ENCODE data around the gene CALN1. TPM values are rescaled to one million over a fixed set of nuclear protein-coding genes. Genes with fewer than 3 reads are reported as not detected.
A peak's percentile ranks its signal among the peaks of the same experiment; 100 is the strongest.

CALN1 gene
- total RNA-seq, 5 donors from 2014 or later (not counting 1 experiment from before 2014, with no cell fraction given): 0.03 to 0.26 (median 0.05) TPM

- Histone ChIP-seq H3K36me3 (ENCODE audit: control insufficient read depth in 2 of 2, extremely low read depth in 1 of 2, insufficient read depth in 1 of 2, low read length in 1 of 2) (no peaks in the 10 kb centered on the region), H3K27ac (ENCODE audit: low read length) (no peak overlapping the region), H3K27me3 (replicated peaks in 1 of 2; ENCODE audit: control insufficient read depth in 2 of 2, extremely low read depth in 1 of 2, insufficient read depth in 2 of 2, low read length in 1 of 2) (peaks cover 0 to 6% of the 10 kb centered on the region in 2 experiments), H3K4me1 (ENCODE audit: control insufficient read depth in 1 of 2, extremely low read depth in 1 of 2, insufficient read depth in 2 of 2, low read length in 2 of 2) (no peaks in the 10 kb centered on the region), H3K4me3 (ENCODE audit: control insufficient read depth in 1 of 2, extremely low read depth in 1 of 2, low read length in 1 of 2) (no peak overlapping the region), H3K9me3 (no peaks in the 10 kb centered on the region)
- ChIA-PET POLR2A (no interaction called here), CTCF (no interaction called here)
- no peak overlapping the region for H3K4me3 Mint-ChIP-seq
- peaks cover 3 to 7% (median 4%) of the 10 kb centered on the region in 3 donors for H3K9me3 Mint-ChIP-seq
- no peaks in the 10 kb centered on the region for H3K4me1 Mint-ChIP-seq
- DNase-seq (no peak), ATAC-seq (replicated peaks in 1 of 4) (no peak)
- H3K27ac Mint-ChIP-seq: no peak overlapping the region
- H3K27me3 Mint-ChIP-seq: peaks cover 12 to 14% of the 10 kb centered on the region in 2 donors
- H3K36me3 Mint-ChIP-seq: no peaks in the 10 kb centered on the region
- WGBS (ENCODE audit: insufficient coverage): 95% methylated on average over 15 of the region's 15 CpGs
Observed at GRCh38 chr7:72405871-72406270, 6.3 kb downstream of the CALN1 start.

DNA sequence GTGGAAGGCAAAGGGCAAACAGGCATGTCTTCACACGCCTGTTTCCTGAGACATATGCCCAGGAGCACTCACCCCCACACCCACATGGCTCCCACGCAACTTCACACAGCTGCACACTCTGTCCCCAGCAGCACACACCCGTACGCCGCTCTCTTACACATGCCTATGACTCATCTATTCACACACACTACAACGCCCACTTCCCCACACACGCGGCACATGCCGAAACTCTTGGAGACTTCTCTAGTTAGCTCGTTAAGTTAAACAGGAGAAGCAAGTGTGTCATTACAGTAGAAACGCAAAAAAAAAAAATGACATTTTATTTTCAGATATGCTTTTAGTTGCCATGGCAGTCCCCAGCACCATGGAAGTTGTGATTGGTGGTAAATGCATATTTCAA, 6.7 kb downstream of the CALN1 start:
- Histone ChIP-seq H3K27me3 (replicated peaks in 1 of 2; ENCODE audit: control insufficient read depth in 2 of 2, extremely low read depth in 1 of 2, insufficient read depth in 2 of 2, low read length in 1 of 2) (peaks cover 0 to 6% of the 10 kb centered on the region in 2 experiments), H3K9me3 (no peaks in the 10 kb centered on the region), H3K4me3 (ENCODE audit: control insufficient read depth in 1 of 2, extremely low read depth in 1 of 2, low read length in 1 of 2) (no peak overlapping the region), H3K36me3 (ENCODE audit: control insufficient read depth in 2 of 2, extremely low read depth in 1 of 2, insufficient read depth in 1 of 2, low read length in 1 of 2) (no peaks in the 10 kb centered on the region), H3K27ac (ENCODE audit: low read length) (no peak overlapping the region), H3K4me1 (ENCODE audit: control insufficient read depth in 1 of 2, extremely low read depth in 1 of 2, insufficient read depth in 2 of 2, low read length in 2 of 2) (no peaks in the 10 kb centered on the region)
- DNase-seq (peak in 1 of 35 experiments; percentile 15), ATAC-seq (replicated peaks in 1 of 4) (no peak)
- ChIA-PET CTCF (no interaction called here), POLR2A (no interaction called here)
- Mint-ChIP-seq H3K4me3 (no peak overlapping the region), H3K9me3 (peaks cover 3 to 7% (median 4%) of the 10 kb centered on the region in 3 donors), H3K27me3 (peaks cover 12 to 14% of the 10 kb centered on the region in 2 donors), H3K4me1 (no peaks in the 10 kb centered on the region), H3K27ac (no peak overlapping the region), H3K36me3 (no peaks in the 10 kb centered on the region)
- WGBS (ENCODE audit: insufficient coverage): 17% methylated on average over 4 of the region's 11 CpGs

DNA sequence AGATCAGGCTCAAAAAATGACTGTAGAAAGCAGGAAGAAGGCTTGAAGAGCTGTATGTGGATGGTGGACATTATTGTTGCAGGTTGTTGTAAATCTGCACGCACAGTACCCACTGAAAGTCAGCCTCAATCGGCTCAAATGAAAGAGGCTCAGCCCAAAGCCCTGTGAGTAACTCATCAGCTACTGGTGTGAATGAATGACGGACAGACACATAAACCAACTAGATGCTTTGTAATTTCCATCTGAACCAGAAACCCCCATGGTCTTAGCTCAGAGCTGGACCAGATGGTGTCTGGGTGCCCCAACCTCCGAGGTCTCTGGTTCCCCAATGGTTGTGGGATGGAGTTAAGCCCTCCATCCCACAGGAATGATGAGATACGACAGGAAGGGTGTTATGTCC, 7.4 kb downstream of the CALN1 start:
- H3K27ac Mint-ChIP-seq: no peak overlapping the region
- 94% methylated on average over 2 of the region's 5 CpGs for WGBS (ENCODE audit: insufficient coverage)
- peaks cover 12 to 14% of the 10 kb centered on the region in 2 donors for H3K27me3 Mint-ChIP-seq
- Histone ChIP-seq H3K27me3 (replicated peaks in 1 of 2; ENCODE audit: control insufficient read depth in 2 of 2, extremely low read depth in 1 of 2, insufficient read depth in 2 of 2, low read length in 1 of 2) (peaks cover 0 to 6% of the 10 kb centered on the region in 2 experiments), H3K36me3 (ENCODE audit: control insufficient read depth in 2 of 2, extremely low read depth in 1 of 2, insufficient read depth in 1 of 2, low read length in 1 of 2) (no peaks in the 10 kb centered on the region), H3K4me1 (ENCODE audit: control insufficient read depth in 1 of 2, extremely low read depth in 1 of 2, insufficient read depth in 2 of 2, low read length in 2 of 2) (no peaks in the 10 kb centered on the region), H3K27ac (ENCODE audit: low read length) (no peak overlapping the region), H3K9me3 (no peaks in the 10 kb centered on the region), H3K4me3 (ENCODE audit: control insufficient read depth in 1 of 2, extremely low read depth in 1 of 2, low read length in 1 of 2) (no peak overlapping the region)
- no peaks in the 10 kb centered on the region for H3K4me1 Mint-ChIP-seq
- ATAC-seq (replicated peaks in 1 of 4): no peak
- CTCF ChIA-PET: no interaction called here
- peaks cover 4 to 10% (median 9%) of the 10 kb centered on the region in 3 donors for H3K9me3 Mint-ChIP-seq
- POLR2A ChIA-PET: interaction anchor here in 1 of 2 donors (0.6 kb wide), 1 partner anchor 19 kb away, joined by 4 read pairs; no protein-coding TSS in a partner anchor
- no peaks in the 10 kb centered on the region for H3K36me3 Mint-ChIP-seq
- no peak overlapping the region for H3K4me3 Mint-ChIP-seq
- no peak for DNase-seq

GRCh38 chr7:72403458-72404076, 8.6 kb downstream of the CALN1 start:
- WGBS (ENCODE audit: insufficient coverage): 57% methylated on average over 4 of the region's 9 CpGs
- ChIA-PET CTCF (interaction anchor here in 1 of 2 donors (0.5 kb wide), 1 partner anchor 426 kb away, joined by 6 read pairs; no protein-coding TSS in a partner anchor), POLR2A (no interaction called here)
- peaks cover 0 to 4% of the 10 kb centered on the region in 2 experiments for H3K27me3 ChIP-seq (replicated peaks in 1 of 2; ENCODE audit: control insufficient read depth in 2 of 2, extremely low read depth in 1 of 2, insufficient read depth in 2 of 2, low read length in 1 of 2)
- no peaks in the 10 kb centered on the region for H3K4me1 ChIP-seq (ENCODE audit: control insufficient read depth in 1 of 2, extremely low read depth in 1 of 2, insufficient read depth in 2 of 2, low read length in 2 of 2)
- Mint-ChIP-seq H3K27ac (no peak overlapping the region), H3K9me3 (peaks cover 5 to 13% (median 9%) of the 10 kb centered on the region in 3 donors), H3K27me3 (peaks cover 12 to 14% of the 10 kb centered on the region in 2 donors), H3K36me3 (no peaks in the 10 kb centered on the region), H3K4me3 (no peak overlapping the region), H3K4me1 (no peaks in the 10 kb centered on the region)
- no peaks in the 10 kb centered on the region for H3K9me3 ChIP-seq
- ATAC-seq (replicated peaks in 1 of 4) (no peak), DNase-seq (no peak)
- H3K36me3 ChIP-seq (ENCODE audit: control insufficient read depth in 2 of 2, extremely low read depth in 1 of 2, insufficient read depth in 1 of 2, low read length in 1 of 2): no peaks in the 10 kb centered on the region
- no peak overlapping the region for H3K27ac ChIP-seq (ENCODE audit: low read length)
- H3K4me3 ChIP-seq (ENCODE audit: control insufficient read depth in 1 of 2, extremely low read depth in 1 of 2, low read length in 1 of 2): no peak overlapping the region

GRCh38 chr7:72394016-72394415, 18.1 kb downstream of the CALN1 start:
- POLR2A ChIA-PET: no interaction called here
- Histone ChIP-seq H3K36me3 (ENCODE audit: control insufficient read depth in 2 of 2, extremely low read depth in 1 of 2, insufficient read depth in 1 of 2, low read length in 1 of 2) (no peaks in the 10 kb centered on the region), H3K4me3 (ENCODE audit: control insufficient read depth in 1 of 2, extremely low read depth in 1 of 2, low read length in 1 of 2) (no peak overlapping the region), H3K27ac (ENCODE audit: low read length) (no peak overlapping the region), H3K9me3 (no peaks in the 10 kb centered on the region), H3K4me1 (ENCODE audit: control insufficient read depth in 1 of 2, extremely low read depth in 1 of 2, insufficient read depth in 2 of 2, low read length in 2 of 2) (no peaks in the 10 kb centered on the region), H3K27me3 (replicated peaks in 1 of 2; ENCODE audit: control insufficient read depth in 2 of 2, extremely low read depth in 1 of 2, insufficient read depth in 2 of 2, low read length in 1 of 2) (no peaks in the 10 kb centered on the region)
- ATAC-seq (replicated peaks in 1 of 4) (no peak), DNase-seq (no peak)
- H3K27me3 Mint-ChIP-seq: no peaks in the 10 kb centered on the region
- CTCF ChIA-PET: no interaction called here
- no peak overlapping the region for H3K4me3 Mint-ChIP-seq
- H3K9me3 Mint-ChIP-seq: peaks cover 10 to 20% (median 17%) of the 10 kb centered on the region in 3 donors
- H3K27ac Mint-ChIP-seq: no peak overlapping the region
- H3K36me3 Mint-ChIP-seq: no peaks in the 10 kb centered on the region
- WGBS (ENCODE audit: insufficient coverage): no CpG with 5 or more reads among the region's 1 CpG
- H3K4me1 Mint-ChIP-seq: no peaks in the 10 kb centered on the region

GRCh38 chr7:72391821-72392377, 20.2 kb downstream of the CALN1 start:
- ChIA-PET POLR2A (no interaction called here), CTCF (no interaction called here)
- Mint-ChIP-seq H3K4me3 (no peak overlapping the region), H3K27ac (no peak overlapping the region), H3K4me1 (no peaks in the 10 kb centered on the region), H3K36me3 (no peaks in the 10 kb centered on the region), H3K27me3 (peaks cover 0 to 2% of the 10 kb centered on the region in 2 donors), H3K9me3 (peaks cover 6 to 13% (median 6%) of the 10 kb centered on the region in 3 donors)
- H3K27ac ChIP-seq (ENCODE audit: low read length): no peak overlapping the region
- ATAC-seq (replicated peaks in 1 of 4) (no peak), DNase-seq (no peak)
- H3K9me3 ChIP-seq: no peaks in the 10 kb centered on the region
- no peaks in the 10 kb centered on the region for H3K27me3 ChIP-seq (replicated peaks in 1 of 2; ENCODE audit: control insufficient read depth in 2 of 2, extremely low read depth in 1 of 2, insufficient read depth in 2 of 2, low read length in 1 of 2)
- H3K4me1 ChIP-seq (ENCODE audit: control insufficient read depth in 1 of 2, extremely low read depth in 1 of 2, insufficient read depth in 2 of 2, low read length in 2 of 2): no peaks in the 10 kb centered on the region
- no peaks in the 10 kb centered on the region for H3K36me3 ChIP-seq (ENCODE audit: control insufficient read depth in 2 of 2, extremely low read depth in 1 of 2, insufficient read depth in 1 of 2, low read length in 1 of 2)
- WGBS (ENCODE audit: insufficient coverage): 82% methylated on average over 7 of the region's 7 CpGs
- H3K4me3 ChIP-seq (ENCODE audit: control insufficient read depth in 1 of 2, extremely low read depth in 1 of 2, low read length in 1 of 2): no peak overlapping the region
